ACHN (cell line): ENCODE data around the gene NCK2.
A peak's percentile ranks its signal among the peaks of the same experiment; 100 is the strongest.

Experiments
- DNase-seq: peaks from one replicate; pipeline ENCODE4 v3.0.0-alpha.2; 2015
- in situ Hi-C: cut with HindIII; loops from 2 replicates; pipeline ENCODE4 v1.10.0; 2017; ENCODE audit warnings: low sequenced_read_pairs, low pct_ligation_motif_present, low pct_unique_long_range_greater_than_20kb

Gene NCK2

DNA sequence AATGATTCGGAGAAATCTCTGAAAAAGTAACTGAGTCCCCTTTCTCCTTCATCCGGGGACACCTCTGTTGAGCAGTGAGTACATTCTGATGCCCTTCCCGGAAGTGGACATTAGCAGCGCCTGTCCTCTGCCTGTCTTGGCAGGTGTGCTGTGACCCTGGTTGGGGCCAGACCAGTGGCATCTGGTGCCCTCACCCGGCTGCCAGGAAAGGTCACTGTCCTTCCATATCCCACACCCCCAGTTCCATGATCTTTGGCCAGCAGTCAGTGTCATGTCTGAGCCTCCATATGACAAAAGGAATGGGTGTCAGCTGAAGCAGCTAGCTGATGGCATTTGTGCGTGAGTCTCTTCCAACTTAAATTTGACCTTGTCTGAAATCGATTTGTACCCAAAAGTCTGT lies 128.1 kb downstream of the NCK2 start:
- in situ Hi-C loops = no loop called here
- DNase-seq = no peak

DNA sequence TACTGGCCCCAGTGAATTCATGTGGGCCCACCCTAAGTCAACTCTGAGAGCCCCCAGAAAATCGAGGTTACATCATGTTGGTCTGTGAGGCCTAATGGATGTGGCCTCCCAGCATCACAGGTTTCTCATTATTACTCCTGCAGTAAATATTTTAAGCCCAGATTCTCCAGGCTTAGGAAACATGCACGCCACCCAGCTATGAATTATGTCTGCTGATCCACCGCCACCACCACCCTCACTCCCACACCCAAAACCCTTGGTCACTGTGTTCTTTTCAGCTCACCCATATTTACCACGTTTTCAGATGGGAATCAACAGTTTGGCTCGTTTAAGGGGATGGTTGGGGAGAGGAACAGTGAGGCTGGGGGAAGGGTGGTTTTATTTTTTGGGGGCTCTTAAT lies 128.6 kb downstream of the NCK2 start:
- in situ Hi-C loops = no loop called here
- DNase-seq = no peak

DNA sequence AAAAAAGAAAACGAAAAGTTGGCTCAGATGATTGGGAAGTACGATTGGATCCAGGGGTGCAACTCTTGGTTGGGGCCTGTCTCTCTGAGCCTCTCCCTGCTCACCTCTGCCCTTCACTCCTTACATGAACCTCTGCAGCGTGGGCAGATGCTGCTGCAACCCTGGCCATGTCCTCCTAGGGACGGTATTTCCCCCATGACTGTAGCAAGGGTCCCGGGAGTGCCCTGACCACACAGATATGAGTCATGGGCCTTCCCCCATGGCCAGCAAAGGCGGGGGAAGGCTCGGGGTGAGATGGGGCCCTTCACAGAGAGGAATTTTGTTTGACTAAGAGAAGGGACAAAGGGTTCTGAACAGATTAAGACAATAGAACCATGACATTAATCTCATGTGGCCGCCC lies 129.0 kb downstream of the NCK2 start:
- peak; percentile 65 for DNase-seq
- in situ Hi-C loops = no loop called here

DNA sequence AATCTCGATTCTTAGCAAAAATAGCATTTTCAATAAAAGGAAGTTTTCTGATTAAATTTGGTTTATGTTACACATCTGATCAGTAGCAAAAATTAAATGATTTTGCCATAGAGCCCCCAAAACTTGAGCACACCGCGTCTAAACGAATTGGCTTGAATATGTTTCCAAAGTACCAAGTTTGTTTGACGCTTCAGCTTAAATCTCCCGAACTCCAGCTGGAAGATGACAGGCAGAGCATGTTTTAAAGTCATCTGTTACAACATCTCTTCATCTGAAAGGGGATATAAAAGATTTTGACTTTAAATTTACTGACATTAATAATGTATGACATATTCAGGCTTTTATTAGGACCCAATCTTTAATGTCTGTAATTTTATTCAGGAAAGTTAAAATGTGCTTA lies 129.8 kb downstream of the NCK2 start:
- in situ Hi-C loops = no loop called here
- DNase-seq = no peak

DNA sequence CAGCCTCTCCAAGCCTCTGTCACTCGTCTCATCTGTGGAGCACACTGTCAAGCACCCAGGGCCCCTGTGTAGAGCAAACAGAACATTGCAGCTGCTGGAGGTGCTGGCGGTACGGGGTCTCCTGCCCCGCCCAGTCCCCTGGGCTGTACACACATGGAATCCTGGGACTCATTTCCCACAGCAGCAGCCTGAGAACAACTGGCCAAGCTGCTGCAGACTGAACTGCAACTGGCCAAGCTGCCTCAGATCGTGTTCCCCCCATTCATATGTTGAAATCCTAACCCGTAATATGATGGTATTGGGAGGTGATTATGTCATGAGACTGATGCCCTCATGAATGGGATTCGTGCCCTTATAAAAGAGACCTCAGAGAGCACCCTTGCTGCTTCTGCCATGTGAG lies 130.5 kb downstream of the NCK2 start:
- in situ Hi-C loops = no loop called here
- DNase-seq = no peak

DNA sequence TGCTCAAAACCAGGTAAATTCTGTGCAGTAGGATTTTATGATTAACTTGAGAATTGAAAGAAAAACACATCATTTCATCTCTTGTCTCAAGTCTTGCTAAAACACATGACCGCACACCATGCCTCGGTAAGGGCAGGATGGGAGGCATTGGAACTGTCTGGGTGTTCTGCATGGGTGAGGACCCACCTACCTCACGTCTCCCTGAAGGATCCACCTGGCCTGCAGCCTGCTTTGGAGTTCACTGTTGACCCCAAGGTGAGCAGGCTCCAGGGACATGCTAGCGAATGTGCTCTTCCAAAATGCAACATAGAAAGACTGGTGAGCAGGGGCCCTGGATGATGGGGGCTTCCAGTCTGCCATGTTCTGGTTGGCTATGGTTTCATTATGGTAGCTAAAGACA lies 131.5 kb downstream of the NCK2 start:
- DNase-seq = no peak
- in situ Hi-C loops = no loop called here

DNA sequence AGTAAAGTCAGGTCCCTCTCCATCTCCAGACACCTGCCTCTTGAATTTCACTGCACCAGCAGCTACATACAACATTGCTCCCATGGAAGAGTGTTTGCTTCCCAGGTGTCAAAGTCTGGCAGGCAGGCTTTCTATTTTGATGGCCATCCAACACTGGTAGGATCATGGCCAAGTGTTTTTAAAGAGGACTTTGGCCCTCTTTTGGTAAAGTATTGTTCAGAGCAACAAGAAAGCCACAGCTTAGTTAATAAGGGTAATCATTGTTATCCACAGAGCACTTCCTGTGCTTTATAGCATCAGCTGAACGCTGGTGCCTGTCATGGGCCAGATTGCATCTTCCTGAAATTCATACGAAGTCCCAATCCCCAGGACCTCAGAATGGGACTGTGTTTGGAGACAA lies 133.2 kb downstream of the NCK2 start:
- no peak for DNase-seq

DNA sequence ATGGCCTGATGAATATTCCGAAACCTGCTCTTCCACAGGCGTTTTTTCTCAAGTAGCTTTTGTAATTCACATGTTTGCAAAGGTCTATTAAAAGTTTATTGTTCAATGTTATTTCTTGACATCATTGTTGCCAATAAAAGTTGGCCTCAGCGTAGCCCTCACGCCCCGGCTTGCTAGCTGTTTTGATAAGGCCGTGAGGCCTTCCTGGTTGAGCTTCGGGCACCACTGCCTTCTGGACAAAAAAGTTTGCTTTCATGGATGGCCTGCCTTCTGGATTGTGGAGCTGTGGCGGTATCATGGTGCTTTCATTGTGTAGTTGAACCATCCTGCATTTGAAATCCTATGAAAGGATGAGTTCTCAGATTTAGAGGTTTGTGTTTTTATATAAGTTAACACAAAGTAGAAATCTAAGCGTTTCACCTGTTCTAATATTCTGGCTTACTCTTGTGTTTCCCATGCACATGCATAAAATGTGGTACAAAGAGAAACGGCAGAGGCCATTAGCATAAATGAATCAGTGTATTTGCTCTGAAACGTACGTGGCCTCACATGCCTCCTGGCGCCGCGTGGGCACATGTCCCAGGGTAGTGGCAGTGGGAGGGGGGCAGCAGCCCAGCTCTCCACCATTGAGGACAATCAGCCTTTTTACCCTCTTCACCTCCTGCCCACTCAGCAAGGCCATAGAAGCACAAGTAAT lies 134.5 kb downstream of the NCK2 start:
- in situ Hi-C loops = no loop called here
- no peak for DNase-seq

More for the DNA sequence above, 133.2 kb downstream of the NCK2 start:
- in situ Hi-C loops = no loop called here

DNA sequence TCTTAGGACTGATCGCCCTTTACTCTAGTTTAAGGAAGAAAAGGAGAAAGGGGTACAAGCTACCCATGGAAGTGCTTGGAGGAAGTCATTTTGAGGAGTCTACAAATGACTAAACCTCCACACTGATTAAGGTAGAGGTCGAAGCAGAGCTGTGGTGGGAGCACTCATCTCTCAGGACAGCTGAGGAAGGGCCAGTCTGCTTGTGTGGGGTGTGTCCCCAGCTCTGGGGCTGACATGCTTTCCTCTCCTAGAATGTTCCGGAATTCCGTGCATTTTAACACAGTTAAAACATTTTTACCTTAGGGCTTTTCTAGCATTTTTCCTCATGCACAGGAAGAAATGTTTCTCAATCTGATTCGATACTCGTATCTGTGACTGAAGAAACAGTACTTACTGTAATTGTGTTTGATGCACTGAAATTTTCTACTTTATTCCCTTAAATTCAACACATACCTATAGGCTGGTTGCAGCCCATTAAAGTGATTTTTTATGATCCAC lies 135.1 kb downstream of the NCK2 start:
- in situ Hi-C loops = no loop called here
- no peak for DNase-seq

DNA sequence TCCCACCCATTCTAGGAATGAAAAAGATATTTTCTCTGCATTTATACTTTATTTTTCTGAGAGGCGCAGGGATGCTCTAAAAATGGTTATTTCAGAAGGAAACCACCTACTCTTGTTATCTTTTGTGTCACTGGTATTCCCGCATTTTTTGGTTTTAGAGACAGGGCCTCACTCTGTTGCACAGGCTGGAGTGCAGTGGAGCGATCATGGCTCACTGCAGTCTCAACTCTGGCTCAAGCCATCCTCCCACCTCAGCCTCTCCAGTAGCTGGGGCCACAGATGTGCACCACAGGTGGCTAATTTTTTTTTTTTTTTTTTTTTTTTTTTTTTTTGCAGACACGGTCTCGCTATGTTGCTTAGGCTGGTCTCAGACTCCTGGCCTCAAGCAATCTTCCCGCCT lies 135.9 kb downstream of the NCK2 start:
- no peak for DNase-seq
- in situ Hi-C loops = no loop called here

DNA sequence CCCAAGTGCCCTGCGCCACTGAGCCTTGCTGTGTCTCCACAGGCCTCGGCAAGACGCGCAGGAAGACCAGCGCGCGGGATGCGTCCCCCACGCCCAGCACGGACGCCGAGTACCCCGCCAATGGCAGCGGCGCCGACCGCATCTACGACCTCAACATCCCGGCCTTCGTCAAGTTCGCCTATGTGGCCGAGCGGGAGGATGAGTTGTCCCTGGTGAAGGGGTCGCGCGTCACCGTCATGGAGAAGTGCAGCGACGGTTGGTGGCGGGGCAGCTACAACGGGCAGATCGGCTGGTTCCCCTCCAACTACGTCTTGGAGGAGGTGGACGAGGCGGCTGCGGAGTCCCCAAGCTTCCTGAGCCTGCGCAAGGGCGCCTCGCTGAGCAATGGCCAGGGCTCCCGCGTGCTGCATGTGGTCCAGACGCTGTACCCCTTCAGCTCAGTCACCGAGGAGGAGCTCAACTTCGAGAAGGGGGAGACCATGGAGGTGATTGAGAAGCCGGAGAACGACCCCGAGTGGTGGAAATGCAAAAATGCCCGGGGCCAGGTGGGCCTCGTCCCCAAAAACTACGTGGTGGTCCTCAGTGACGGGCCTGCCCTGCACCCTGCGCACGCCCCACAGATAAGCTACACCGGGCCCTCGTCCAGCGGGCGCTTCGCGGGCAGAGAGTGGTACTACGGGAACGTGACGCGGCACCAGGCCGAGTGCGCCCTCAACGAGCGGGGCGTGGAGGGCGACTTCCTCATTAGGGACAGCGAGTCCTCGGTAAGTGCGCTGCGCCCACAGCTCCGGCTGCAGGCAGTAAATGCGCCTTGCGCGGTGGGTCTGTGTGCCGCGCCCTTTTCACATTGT lies 136.8 kb downstream of the NCK2 start:
- in situ Hi-C loops = no loop called here

DNA sequence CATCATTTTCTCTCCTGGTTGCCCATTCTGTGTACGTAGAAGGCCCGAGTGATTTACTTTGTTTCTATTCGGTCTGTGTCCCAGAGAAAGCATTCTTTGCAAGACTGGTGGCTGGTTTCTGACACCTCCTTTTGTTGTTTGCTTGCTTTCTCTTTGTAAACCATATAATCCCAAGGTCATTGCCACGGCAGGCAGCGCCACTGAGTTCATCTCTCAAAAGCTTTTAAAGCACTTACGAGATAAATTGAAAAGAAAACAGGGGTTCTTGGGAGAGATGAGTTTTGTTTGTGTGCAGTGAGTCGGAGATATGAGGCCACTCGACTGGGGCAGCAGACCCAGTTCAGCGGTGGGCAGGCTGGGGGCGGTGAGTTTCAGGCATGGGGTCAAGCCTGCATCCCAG lies 137.6 kb downstream of the NCK2 start:
- in situ Hi-C loops = no loop called here
- no peak for DNase-seq

More for the DNA sequence above, 136.8 kb downstream of the NCK2 start:
- no peak for DNase-seq

DNA sequence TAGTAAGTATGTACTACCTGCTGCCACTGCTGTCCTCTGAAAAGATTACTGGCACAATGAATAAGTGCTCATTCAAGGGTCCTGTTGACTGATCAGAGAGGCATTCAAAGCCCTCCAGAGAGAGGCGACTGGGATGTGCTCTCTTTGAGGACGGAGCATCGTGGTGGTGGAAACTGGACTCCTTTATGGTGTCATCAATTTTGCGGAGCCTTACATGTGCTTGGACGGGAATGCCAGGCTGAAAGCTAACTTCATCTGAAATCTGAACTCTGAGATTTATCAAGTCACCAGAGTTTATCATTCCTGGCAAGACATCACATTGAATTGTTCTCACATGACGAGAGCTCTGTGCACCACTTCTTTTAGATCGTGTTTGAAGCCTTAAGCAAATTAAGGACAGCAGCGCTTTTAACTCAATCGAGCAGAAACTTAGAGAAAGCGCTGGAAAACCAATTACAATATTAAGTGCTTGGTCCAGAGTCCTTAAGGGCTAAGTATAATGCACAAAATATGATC lies 138.3 kb downstream of the NCK2 start:
- in situ Hi-C loops = no loop called here
- no peak for DNase-seq

DNA sequence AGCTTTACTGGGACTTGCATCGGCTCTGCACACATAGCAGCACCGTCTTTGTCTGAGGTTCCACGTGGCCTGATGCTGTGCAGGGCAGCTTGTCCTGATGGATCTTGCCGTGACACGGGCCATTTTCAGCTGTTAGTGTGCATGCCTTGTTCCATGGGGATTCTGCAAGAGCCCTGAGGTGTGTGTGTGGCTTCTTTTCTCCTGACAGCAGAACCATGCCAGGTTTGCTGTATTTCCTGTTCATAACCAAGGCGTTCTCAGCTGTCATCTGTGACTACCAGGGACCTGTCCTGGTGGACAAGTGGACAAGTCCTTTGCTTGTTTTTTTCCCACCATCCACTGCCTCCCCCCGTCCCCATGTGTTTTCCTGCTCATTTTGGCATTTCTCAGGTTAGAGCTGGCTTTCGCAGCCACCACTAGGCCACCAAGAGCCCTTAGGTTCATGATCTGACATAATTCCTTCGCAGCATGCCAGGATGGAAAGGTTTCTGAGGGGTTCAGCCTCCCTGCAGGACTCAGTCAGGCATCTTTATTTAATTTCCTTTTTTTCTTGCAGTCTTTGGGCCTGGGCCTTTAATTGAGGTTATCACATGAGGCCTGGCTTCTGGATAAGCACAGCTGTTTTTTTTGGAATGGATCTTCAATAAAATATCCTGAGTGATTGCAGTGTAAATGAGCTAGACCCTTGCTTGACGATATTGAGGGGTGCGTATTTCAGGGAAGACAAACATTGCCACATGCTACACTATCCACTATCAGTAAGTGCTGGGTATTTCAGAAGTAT lies 139.4 kb downstream of the NCK2 start:
- DNase-seq = no peak
- in situ Hi-C loops = no loop called here

DNA sequence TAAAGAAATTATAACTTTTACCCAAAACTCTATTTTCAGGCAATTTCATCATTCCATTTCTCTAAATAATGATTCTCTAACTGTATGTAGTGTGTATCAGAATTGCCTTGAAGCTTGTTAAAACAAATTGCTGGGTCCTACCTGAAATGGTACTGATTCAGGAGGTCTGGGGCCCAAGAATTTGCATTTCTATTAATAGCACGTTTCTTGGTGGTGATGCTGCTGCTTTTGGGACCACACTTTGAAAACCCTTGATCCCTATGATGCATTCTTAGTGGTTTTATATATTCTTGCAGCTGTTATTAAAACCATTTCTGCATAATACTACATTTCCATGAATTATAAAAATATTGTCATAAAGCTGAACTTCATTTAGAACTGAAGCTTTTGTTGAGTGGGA lies 140.7 kb downstream of the NCK2 start:
- in situ Hi-C loops = no loop called here

DNA sequence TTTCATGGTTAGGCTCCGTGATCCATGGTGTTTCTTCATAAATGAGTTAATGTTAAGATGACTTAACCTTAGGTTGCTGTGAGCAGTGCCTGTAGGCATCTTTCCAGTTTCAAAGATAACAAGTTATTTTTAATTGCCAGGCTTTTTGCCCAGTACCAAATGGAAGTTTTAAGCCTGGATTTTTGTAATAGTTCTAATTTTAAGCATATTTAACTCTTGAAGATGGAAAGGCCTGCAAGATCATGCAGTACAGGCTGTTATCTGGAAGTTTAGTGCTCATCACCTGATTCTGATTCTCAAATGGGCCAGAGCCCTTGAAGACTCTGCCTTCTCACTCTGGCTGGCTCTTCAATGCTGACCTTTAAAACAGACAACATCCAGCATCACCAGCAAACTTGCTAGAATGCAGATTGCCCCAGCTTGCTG lies 141.3 kb downstream of the NCK2 start:
- in situ Hi-C loops = no loop called here
- no peak for DNase-seq

More for the DNA sequence above, 140.7 kb downstream of the NCK2 start:
- DNase-seq = no peak

DNA sequence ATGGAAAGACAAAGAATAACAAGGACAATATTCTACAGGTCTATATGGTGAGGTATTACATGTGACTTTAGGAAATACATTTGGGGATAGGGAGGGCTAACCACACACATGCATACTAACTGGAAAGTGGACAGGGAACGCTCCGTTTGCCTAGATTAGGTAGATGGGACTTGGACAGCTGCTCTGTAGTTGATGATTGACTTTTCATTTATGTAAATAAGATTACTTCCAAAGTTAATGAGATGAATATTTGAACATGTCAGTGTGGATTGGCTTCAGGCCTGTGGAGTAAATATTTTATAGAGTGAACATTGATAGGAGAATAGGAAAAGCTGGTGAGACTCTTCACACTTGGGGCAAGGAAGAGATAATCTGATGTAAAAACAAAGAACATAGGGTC lies 142.0 kb downstream of the NCK2 start:
- in situ Hi-C loops = no loop called here
- no peak for DNase-seq

DNA sequence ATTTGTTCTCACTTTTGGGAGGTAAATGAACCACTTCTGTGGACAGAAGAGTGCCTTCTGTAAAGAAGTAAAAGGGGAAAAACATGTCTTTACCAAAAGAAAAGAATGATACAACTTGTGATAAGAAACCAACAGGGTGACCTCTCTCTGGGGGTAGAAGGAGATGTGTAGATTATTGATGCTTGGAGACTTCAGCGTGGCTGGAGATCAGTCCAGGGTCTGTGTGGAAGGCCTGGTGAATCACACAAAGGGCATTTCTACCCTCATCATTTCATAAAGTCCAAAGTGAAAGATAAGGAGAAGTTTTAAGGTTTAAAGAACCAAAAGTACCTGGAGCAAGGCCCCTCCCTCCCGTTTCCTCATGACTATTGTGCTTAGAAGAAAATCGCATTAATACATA lies 142.5 kb downstream of the NCK2 start:
- in situ Hi-C loops = no loop called here
- no peak for DNase-seq

DNA sequence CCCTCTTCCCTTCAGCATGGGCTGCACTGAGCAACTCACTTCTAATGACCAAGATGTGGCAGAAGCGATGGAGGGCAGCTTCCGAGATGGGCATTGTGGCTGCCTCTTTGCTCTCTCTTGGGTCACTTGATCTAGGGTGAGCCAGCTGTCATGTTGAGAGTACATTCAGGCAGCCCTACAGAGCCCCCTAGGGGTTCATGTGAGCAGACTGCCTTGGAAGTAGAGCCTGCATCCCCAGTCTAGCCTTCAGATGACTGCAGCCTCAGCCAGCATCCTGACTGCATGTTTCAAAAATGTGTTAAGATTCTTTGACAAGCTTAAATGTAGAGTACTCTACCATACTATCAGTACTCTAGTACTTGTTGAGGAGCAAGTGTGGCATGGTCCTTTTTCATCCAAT lies 143.9 kb downstream of the NCK2 start:
- peak; percentile 3 for DNase-seq
- in situ Hi-C loops = no loop called here
